HEK293 (cell line): Measurements from ENCODE around the gene HPS6.

Source experiments
- KLF16 ChIP-seq: fragments of 450-650 bp; formaldehyde crosslinking; IDR thresholded peaks from 2 replicates; pipeline ENCODE4 v1.5.1; 2017; ENCODE audit warnings: missing biosample characterization, missing genetic modification characterization
- MEIS1 ChIP-seq: sonication (generic); formaldehyde crosslinking; IDR thresholded peaks from 2 replicates; pipeline ENCODE4 v1.8.1; 2022; ENCODE audit warnings: missing genetic modification reagents, mild to moderate bottlenecking, borderline replicate concordance
- PRDM10 ChIP-seq: fragments of 450-650 bp; formaldehyde crosslinking; IDR thresholded peaks from 2 replicates; pipeline ENCODE4 v1.5.1; 2016; ENCODE audit warnings: missing biosample characterization, missing genetic modification characterization
- REPIN1 ChIP-seq: fragments of 450-650 bp; formaldehyde crosslinking; IDR thresholded peaks from 2 replicates; pipeline ENCODE4 v1.5.1; 2017; ENCODE audit warnings: missing biosample characterization, missing genetic modification characterization, low read depth
- SETDB1 ChIP-seq: IDR thresholded peaks from one replicate; pipeline ENCODE4 v1.6.1; 2017; ENCODE audit warnings: mild to moderate bottlenecking, low read length, moderate library complexity, mixed read lengths; ENCODE audit not compliant: insufficient read length
- SP2 ChIP-seq: fragments of 450-650 bp; formaldehyde crosslinking; IDR thresholded peaks from 2 replicates; pipeline ENCODE4 v1.5.1; 2016; ENCODE audit warnings: missing biosample characterization, missing genetic modification characterization
- YY1 ChIP-seq: fragments of 450-650 bp; formaldehyde crosslinking; IDR thresholded peaks from 2 replicates; pipeline ENCODE4 v1.5.1; 2018; ENCODE audit warnings: missing biosample characterization, missing genetic modification characterization
- ZBTB48 ChIP-seq: fragments of 450-650 bp; formaldehyde crosslinking; IDR thresholded peaks from 2 replicates; pipeline ENCODE4 v1.5.1; 2016; ENCODE audit warnings: missing biosample characterization, missing genetic modification characterization
- ZNF148 ChIP-seq: fragments of 450-650 bp; formaldehyde crosslinking; IDR thresholded peaks from 2 replicates; pipeline ENCODE4 v1.5.0; 2017; ENCODE audit warnings: missing biosample characterization, missing genetic modification characterization, borderline replicate concordance
- ZNF157 ChIP-seq: fragments of 450-650 bp; formaldehyde crosslinking; IDR thresholded peaks from 2 replicates; pipeline ENCODE4 v1.5.1; 2016; ENCODE audit warnings: missing biosample characterization, missing genetic modification characterization
- ZNF175 ChIP-seq: fragments of 450-650 bp; formaldehyde crosslinking; IDR thresholded peaks from 2 replicates; pipeline ENCODE4 v1.5.1; 2016; ENCODE audit warnings: missing biosample characterization, missing genetic modification characterization
- ZNF274 ChIP-seq, 2 experiments: fragments of 200-500 bp in 1 of 2; fragments of 450-650 bp in 1 of 2; sonication (Bioruptor generic) in 1 of 2; formaldehyde crosslinking in 1 of 2; IDR thresholded peaks; 2 replicates each; pipeline versions ENCODE4 v1.5.1 to v1.6.1; 2014 to 2016; ENCODE audit warnings: borderline replicate concordance in 1 of 2, inconsistent platforms in 1 of 2, low read length in 1 of 2, missing biosample characterization in 1 of 2, missing genetic modification characterization in 1 of 2
- ZNF324 ChIP-seq: fragments of 450-650 bp; formaldehyde crosslinking; IDR thresholded peaks from 2 replicates; pipeline ENCODE4 v1.5.1; 2016; ENCODE audit warnings: missing biosample characterization, missing genetic modification characterization
- ZNF37A ChIP-seq: fragments of 450-650 bp; IDR thresholded peaks from 2 replicates; pipeline ENCODE4 v1.5.1; 2018; ENCODE audit warnings: missing biosample characterization, missing genetic modification characterization
- ZNF404 ChIP-seq: fragments of 450-650 bp; formaldehyde crosslinking; IDR thresholded peaks from 2 replicates; pipeline ENCODE4 v1.5.1; 2017; ENCODE audit warnings: missing biosample characterization, missing genetic modification characterization
- ZNF423 ChIP-seq: fragments of 450-650 bp; formaldehyde crosslinking; IDR thresholded peaks from 2 replicates; pipeline ENCODE4 v1.5.1; 2016; ENCODE audit warnings: missing biosample characterization, missing genetic modification characterization
- ZNF48 ChIP-seq: fragments of 450-650 bp; formaldehyde crosslinking; IDR thresholded peaks from 2 replicates; pipeline ENCODE4 v1.5.1; 2016; ENCODE audit warnings: missing biosample characterization, missing genetic modification characterization
- ZNF544 ChIP-seq: fragments of 450-650 bp; formaldehyde crosslinking; IDR thresholded peaks from 2 replicates; pipeline ENCODE4 v1.5.0; 2017; ENCODE audit warnings: missing biosample characterization, missing genetic modification characterization
- ZNF558 ChIP-seq: fragments of 450-650 bp; formaldehyde crosslinking; IDR thresholded peaks from 2 replicates; pipeline ENCODE4 v1.5.1; 2016; ENCODE audit warnings: missing biosample characterization, missing genetic modification characterization
- ZNF596 ChIP-seq: fragments of 450-650 bp; IDR thresholded peaks from 2 replicates; pipeline ENCODE4 v1.5.0; 2018; ENCODE audit warnings: missing biosample characterization, mild to moderate bottlenecking, missing genetic modification characterization, moderate library complexity
- ZNF621 ChIP-seq: fragments of 450-650 bp; formaldehyde crosslinking; IDR thresholded peaks from 2 replicates; pipeline ENCODE4 v1.5.1; 2017; ENCODE audit warnings: missing biosample characterization, missing genetic modification characterization
- ZNF626 ChIP-seq: fragments of 450-650 bp; sonication (Bioruptor Pico); formaldehyde crosslinking; IDR thresholded peaks from 2 replicates; pipeline ENCODE4 v1.5.1; 2018; ENCODE audit warnings: missing biosample characterization, missing genetic modification characterization, inconsistent platforms
- ZSCAN18 ChIP-seq: fragments of 450-650 bp; formaldehyde crosslinking; IDR thresholded peaks from 2 replicates; pipeline ENCODE4 v1.5.1; 2016; ENCODE audit warnings: missing biosample characterization, missing genetic modification characterization
- TF ChIP-seq, protein P1 (sequence below): fragments of 450-650 bp; formaldehyde crosslinking; IDR thresholded peaks from 2 replicates; pipeline ENCODE4 v1.5.1; 2016; ENCODE audit warnings: missing biosample characterization, missing genetic modification characterization, borderline replicate concordance
- TF ChIP-seq, protein P2 (sequence below): fragments of 450-650 bp; formaldehyde crosslinking; IDR thresholded peaks from 2 replicates; pipeline ENCODE4 v1.5.1; 2016; ENCODE audit warnings: missing biosample characterization, missing genetic modification characterization

Gene HPS6

DNA sequence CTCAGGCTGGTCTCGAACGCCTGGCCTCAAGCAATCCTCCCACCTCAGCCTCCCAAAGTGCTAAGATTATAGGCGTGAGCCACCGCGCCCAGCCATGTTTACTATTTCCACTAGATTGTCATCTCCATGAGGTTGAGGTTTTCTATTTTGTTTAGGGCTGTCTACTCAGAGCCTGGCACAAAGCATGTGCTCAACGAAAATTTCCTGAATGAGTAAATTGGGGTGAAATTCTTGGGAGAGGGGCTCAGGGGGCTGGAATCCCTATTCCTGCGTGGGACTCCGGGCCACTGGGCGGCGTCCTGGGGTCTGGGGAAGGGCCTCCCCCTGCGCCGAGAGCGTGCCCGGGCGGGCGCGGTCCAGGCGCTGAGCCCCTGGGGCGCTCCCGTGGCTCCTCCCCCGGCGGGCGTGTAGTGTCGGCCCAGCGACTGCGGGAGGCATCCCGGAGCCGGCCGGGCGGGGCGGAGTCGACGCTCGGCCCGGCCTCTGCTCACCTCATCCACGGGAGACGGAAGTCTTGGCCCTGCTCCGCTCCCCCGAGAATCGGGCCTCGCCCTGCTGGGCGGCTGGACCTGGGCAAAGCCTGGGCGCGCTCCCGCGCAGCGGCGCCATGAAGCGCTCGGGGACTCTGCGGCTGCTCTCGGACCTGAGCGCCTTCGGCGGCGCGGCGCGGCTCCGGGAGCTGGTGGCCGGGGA, at the start of gene HPS6 (continued):
- TF ChIP-seq ZSCAN18 (tag by site-specific recombination) (no peak), ZNF324 (0 out of 2 replicates have a peak, but pooled peaks have one; percentile 24), ZNF558 (no peak), ZNF626 (tag by site-specific recombination) (no peak), ZNF48 (no peak), ZNF157 (no peak), MEIS1 (CRISPR knock-in tag) (no peak), ZNF274 (IDR thresholded peaks at IDR 0.05; ENCODE audit: low read length) (no peak), ZNF274 (tag by site-specific recombination; IDR thresholded peaks at IDR 0.05; ENCODE audit: borderline replicate concordance) (no peak), SP2 (tag by site-specific recombination) (peak; percentile 71), ZNF544 (tag by site-specific recombination) (no peak), ZNF37A (tag by site-specific recombination) (no peak), YY1 (0 out of 2 replicates have a peak, but pooled peaks have one; percentile 22), ZNF175 (tag by site-specific recombination) (no peak), ZNF596 (tag by site-specific recombination) (no peak), ZBTB48 (tag by site-specific recombination) (no peak), KLF16 (tag by site-specific recombination) (no peak; the same call in 1 of the 2 replicates), SETDB1 (peak; percentile 4), ZNF423 (tag by site-specific recombination) (peak; percentile 90), REPIN1 (tag by site-specific recombination) (0 out of 2 replicates have a peak, but pooled peaks have one; percentile 27), ZNF148 (no peak), PRDM10 (peak; percentile 11), ZNF404 (no peak), ZNF621 (tag by site-specific recombination) (no peak)
- TF ChIP-seq, protein P1, sequence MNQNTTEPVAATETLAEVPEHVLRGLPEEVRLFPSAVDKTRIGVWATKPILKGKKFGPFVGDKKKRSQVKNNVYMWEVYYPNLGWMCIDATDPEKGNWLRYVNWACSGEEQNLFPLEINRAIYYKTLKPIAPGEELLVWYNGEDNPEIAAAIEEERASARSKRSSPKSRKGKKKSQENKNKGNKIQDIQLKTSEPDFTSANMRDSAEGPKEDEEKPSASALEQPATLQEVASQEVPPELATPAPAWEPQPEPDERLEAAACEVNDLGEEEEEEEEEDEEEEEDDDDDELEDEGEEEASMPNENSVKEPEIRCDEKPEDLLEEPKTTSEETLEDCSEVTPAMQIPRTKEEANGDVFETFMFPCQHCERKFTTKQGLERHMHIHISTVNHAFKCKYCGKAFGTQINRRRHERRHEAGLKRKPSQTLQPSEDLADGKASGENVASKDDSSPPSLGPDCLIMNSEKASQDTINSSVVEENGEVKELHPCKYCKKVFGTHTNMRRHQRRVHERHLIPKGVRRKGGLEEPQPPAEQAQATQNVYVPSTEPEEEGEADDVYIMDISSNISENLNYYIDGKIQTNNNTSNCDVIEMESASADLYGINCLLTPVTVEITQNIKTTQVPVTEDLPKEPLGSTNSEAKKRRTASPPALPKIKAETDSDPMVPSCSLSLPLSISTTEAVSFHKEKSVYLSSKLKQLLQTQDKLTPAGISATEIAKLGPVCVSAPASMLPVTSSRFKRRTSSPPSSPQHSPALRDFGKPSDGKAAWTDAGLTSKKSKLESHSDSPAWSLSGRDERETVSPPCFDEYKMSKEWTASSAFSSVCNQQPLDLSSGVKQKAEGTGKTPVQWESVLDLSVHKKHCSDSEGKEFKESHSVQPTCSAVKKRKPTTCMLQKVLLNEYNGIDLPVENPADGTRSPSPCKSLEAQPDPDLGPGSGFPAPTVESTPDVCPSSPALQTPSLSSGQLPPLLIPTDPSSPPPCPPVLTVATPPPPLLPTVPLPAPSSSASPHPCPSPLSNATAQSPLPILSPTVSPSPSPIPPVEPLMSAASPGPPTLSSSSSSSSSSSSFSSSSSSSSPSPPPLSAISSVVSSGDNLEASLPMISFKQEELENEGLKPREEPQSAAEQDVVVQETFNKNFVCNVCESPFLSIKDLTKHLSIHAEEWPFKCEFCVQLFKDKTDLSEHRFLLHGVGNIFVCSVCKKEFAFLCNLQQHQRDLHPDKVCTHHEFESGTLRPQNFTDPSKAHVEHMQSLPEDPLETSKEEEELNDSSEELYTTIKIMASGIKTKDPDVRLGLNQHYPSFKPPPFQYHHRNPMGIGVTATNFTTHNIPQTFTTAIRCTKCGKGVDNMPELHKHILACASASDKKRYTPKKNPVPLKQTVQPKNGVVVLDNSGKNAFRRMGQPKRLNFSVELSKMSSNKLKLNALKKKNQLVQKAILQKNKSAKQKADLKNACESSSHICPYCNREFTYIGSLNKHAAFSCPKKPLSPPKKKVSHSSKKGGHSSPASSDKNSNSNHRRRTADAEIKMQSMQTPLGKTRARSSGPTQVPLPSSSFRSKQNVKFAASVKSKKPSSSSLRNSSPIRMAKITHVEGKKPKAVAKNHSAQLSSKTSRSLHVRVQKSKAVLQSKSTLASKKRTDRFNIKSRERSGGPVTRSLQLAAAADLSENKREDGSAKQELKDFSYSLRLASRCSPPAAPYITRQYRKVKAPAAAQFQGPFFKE (tag by site-specific recombination) = no peak
- TF ChIP-seq, protein P2, sequence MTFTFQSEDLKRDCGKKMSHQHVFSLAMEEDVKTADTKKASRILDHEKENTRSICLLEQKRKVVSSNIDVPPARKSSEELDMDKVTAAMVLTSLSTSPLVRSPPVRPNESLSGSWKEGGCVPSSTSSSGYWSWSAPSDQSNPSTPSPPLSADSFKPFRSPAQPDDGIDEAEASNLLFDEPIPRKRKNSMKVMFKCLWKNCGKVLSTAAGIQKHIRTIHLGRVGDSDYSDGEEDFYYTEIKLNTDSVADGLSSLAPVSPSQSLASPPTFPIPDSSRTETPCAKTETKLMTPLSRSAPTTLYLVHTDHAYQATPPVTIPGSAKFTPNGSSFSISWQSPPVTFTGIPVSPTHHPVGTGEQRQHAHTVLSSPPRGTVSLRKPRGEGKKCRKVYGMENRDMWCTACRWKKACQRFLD (tag by site-specific recombination) = no peak
